GM12864 (cell line): Measurements from ENCODE around the gene REXO4.

Source experiments
- DNase-seq: peaks from one replicate; pipeline ENCODE4 v3.0.0-alpha.2; 2011; ENCODE audit warnings: low read depth
- H3K4me3 ChIP-seq: 2 replicates; pipeline ENCODE4 v1.5.1; 2011; ENCODE audit warnings: mild to moderate bottlenecking, low read depth, low read length, control low read depth
- CTCF ChIP-seq: IDR thresholded peaks from 2 replicates; pipeline ENCODE4 v1.5.1; 2011; ENCODE audit warnings: low read depth, mild to moderate bottlenecking, moderate library complexity, low read length, control low read depth, inconsistent platforms; ENCODE audit errors: missing control alignments

REXO4 gene

DNA sequence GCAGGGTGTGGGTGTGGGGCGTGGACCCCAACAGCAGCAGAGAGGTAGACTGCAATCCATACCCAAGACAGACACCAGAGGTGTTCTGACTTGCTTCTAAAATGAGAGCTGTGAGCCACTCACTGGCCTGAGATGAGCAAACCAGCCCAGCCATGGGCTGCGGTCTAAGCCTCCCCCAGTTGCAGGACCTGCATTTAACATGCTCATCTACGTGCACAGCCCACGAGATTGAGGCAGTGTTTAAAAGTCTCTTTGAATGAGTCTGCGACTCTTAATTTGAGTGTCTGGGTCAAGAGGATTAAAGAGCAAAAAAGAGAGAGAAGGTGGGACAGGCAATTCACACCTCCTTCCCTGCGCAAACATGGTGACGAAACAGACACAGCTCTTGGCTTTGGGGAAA is 47.9 kb downstream of the REXO4 start:
- no peak for DNase-seq
- no peak for TF ChIP-seq CTCF
- no peak overlapping the region for H3K4me3 ChIP-seq

- TF ChIP-seq CTCF = no peak
- no peak overlapping the region for H3K4me3 ChIP-seq
- no peak for DNase-seq
These were observed 48.4 kb downstream of the REXO4 start for GRCh38 chr9:133369422-133369821.

GRCh38 chr9:133368249-133368881 is 49.4 kb downstream of the REXO4 start:
- H3K4me3 ChIP-seq = no peak overlapping the region
- TF ChIP-seq CTCF = no peak
- DNase-seq = no peak

GRCh38 chr9:133367778-133368177 is 50.0 kb downstream of the REXO4 start:
- no peak for TF ChIP-seq CTCF
- DNase-seq = no peak

DNA sequence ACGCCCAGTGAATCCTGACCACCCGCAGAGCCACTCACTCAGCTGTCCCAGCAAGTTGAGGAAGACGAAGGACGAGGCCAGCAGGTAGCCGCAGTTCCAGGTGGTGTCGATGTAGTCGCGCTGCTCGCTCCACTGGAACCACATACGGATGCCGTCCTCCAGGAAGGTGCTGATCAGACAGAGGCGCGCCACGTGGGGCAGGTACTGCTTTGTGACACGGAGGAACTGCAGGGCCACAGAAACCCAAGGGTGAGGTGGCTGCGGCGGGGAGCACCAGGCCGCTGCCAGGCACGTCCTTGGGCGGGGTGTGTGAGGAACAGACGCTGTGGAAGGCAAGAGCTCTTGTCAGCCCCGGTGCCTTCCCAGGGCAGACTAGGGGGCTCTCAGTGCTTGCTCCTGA is 50.6 kb downstream of the REXO4 start:
- no peak for DNase-seq
- H3K4me3 ChIP-seq = no peak overlapping the region
- no peak for TF ChIP-seq CTCF

More at GRCh38 chr9:133367778-133368177, 50.0 kb downstream of the REXO4 start:
- no peak overlapping the region for H3K4me3 ChIP-seq

GRCh38 chr9:133366435-133366834 is 51.4 kb downstream of the REXO4 start:
- DNase-seq = no peak
- no peak for TF ChIP-seq CTCF
- no peak overlapping the region for H3K4me3 ChIP-seq

GRCh38 chr9:133362359-133363044 is 55.3 kb downstream of the REXO4 start:
- no peak for TF ChIP-seq CTCF
- DNase-seq = no peak

More at GRCh38 chr9:133362359-133363044, 55.3 kb downstream of the REXO4 start:
- H3K4me3 ChIP-seq = no peak overlapping the region
